RWPE1 (cell line): ENCODE data around the gene MAP4.

Experiments
- CTCF ChIA-PET: fragments of 350-600 bp; sonication (Branson Sonifier 250); formaldehyde crosslinking; extraction: SDS; loops from one replicate; lab custom pipeline; 2021; lab: Yijun Ruan, JAX
- POLR2A ChIA-PET: fragments of 400-600 bp; formaldehyde crosslinking; extraction: SDS; loops from one replicate; lab custom pipeline; 2020; ENCODE audit warnings: antibody characterized with exemption; ENCODE audit not compliant: low non-redundant PET; lab: Yijun Ruan, JAX
- DNase-seq: peaks from one replicate; pipeline ENCODE4 v3.0.0; 2012; ENCODE audit warnings: low spot score
- H3K27ac ChIP-seq: fragments of 450-650 bp; 2 replicates; pipeline ENCODE4 v1.5.1; 2017
- TF ChIP-seq, protein P1 (sequence below): fragments of 450-650 bp; conservative IDR thresholded peaks from 2 replicates; pipeline ENCODE4 v1.5.1; 2017; ENCODE audit warnings: low read depth, mild to moderate bottlenecking

The MAP4 gene

DNA sequence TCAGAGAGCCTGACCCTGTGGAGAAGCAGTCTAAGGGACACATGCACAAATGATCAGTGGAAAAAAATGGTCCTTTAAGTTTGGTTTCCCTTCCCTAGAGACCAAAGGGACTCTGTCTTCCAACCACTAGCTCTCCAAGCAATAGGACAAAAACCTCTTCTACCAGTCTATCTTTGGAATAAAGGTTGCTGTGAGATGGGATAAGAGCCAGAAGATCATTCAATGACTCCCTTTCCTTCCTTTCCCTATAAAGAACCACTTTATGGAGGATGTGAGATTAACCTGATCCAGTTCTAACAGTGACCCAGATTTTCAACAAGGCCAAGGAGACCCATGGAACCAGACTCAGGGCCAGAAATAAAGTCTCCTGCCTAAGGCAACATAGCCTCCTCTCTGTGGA, 138.5 kb downstream of the MAP4 start:
- ChIA-PET CTCF (interaction anchor here (1.0 kb wide), 1 partner anchor 22 kb away, joined by 3 read pairs; no protein-coding TSS in a partner anchor), POLR2A (interaction anchor here (0.6 kb wide), 1 partner anchor 30 kb away, joined by 4 read pairs; no protein-coding TSS in a partner anchor)
- no peak for DNase-seq
- TF ChIP-seq, protein P1, sequence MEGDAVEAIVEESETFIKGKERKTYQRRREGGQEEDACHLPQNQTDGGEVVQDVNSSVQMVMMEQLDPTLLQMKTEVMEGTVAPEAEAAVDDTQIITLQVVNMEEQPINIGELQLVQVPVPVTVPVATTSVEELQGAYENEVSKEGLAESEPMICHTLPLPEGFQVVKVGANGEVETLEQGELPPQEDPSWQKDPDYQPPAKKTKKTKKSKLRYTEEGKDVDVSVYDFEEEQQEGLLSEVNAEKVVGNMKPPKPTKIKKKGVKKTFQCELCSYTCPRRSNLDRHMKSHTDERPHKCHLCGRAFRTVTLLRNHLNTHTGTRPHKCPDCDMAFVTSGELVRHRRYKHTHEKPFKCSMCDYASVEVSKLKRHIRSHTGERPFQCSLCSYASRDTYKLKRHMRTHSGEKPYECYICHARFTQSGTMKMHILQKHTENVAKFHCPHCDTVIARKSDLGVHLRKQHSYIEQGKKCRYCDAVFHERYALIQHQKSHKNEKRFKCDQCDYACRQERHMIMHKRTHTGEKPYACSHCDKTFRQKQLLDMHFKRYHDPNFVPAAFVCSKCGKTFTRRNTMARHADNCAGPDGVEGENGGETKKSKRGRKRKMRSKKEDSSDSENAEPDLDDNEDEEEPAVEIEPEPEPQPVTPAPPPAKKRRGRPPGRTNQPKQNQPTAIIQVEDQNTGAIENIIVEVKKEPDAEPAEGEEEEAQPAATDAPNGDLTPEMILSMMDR = no peak
- H3K27ac ChIP-seq = no peak overlapping the region

DNA sequence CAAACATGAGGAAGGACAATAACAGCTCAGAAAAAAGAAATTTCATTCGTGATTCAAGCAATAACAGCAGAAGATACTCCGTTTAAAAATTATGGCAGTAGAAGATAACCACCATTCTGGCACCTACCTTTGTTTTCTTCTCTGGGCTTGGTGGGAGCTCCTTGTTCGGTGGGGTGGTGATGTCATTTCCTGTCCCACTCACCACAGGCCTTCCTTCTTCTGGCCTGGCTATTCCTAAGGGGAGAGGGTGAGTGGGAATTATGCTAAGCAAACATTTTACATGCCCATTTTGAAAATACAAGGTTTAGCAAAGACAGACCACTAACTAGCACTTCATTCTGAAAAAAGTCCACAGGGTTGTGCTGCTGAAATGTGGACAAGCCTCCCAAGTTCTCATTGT, 138.9 kb downstream of the MAP4 start:
- no peak overlapping the region for H3K27ac ChIP-seq
- ChIA-PET CTCF (no interaction called here), POLR2A (no interaction called here)
- TF ChIP-seq, protein P1 = no peak
- DNase-seq = no peak

GRCh38 chr3:47874913-47875312, 141.3 kb downstream of the MAP4 start:
- ChIA-PET POLR2A (no interaction called here), CTCF (interaction anchor here (0.6 kb wide), 1 partner anchor 282 kb away, joined by 3 read pairs; no protein-coding TSS in a partner anchor)
- no peak for DNase-seq
- TF ChIP-seq, protein P1 = no peak
- no peak overlapping the region for H3K27ac ChIP-seq

- DNase-seq = no peak
- ChIA-PET CTCF (interaction anchor here (0.7 kb wide), 1 partner anchor 115 kb away, joined by 3 read pairs; no protein-coding TSS in a partner anchor), POLR2A (no interaction called here)
- TF ChIP-seq, protein P1 = no peak
- H3K27ac ChIP-seq = no peak overlapping the region
These were observed 141.8 kb downstream of the MAP4 start for GRCh38 chr3:47874438-47874837.

GRCh38 chr3:47872916-47873315, 143.3 kb downstream of the MAP4 start:
- TF ChIP-seq, protein P1 = no peak
- H3K27ac ChIP-seq = no peak overlapping the region
- no peak for DNase-seq
- POLR2A ChIA-PET = no interaction called here
- CTCF ChIA-PET = no interaction called here

GRCh38 chr3:47871389-47871788, 144.8 kb downstream of the MAP4 start:
- TF ChIP-seq, protein P1 = no peak
- ChIA-PET CTCF (no interaction called here), POLR2A (no interaction called here)
- no peak for DNase-seq
- no peak overlapping the region for H3K27ac ChIP-seq
